RWPE1 (cell line): ENCODE data around the gene MRPS12.

Source experiments
- CTCF ChIA-PET: fragments of 350-600 bp; sonication (Branson Sonifier 250); formaldehyde crosslinking; extraction: SDS; loops from one replicate; lab custom pipeline; 2021; lab: Yijun Ruan, JAX
- POLR2A ChIA-PET: fragments of 400-600 bp; formaldehyde crosslinking; extraction: SDS; loops from one replicate; lab custom pipeline; 2020; ENCODE audit warnings: antibody characterized with exemption; ENCODE audit not compliant: low non-redundant PET; lab: Yijun Ruan, JAX
- DNase-seq: peaks from one replicate; pipeline ENCODE4 v3.0.0; 2012; ENCODE audit warnings: low spot score
- H3K27ac ChIP-seq: fragments of 450-650 bp; 2 replicates; pipeline ENCODE4 v1.5.1; 2017
- TF ChIP-seq, protein P1 (sequence below): fragments of 450-650 bp; conservative IDR thresholded peaks from 2 replicates; pipeline ENCODE4 v1.5.1; 2017; ENCODE audit warnings: low read depth, mild to moderate bottlenecking

MRPS12 gene

GRCh38 chr19:38907670-38908069, 23.1 kb upstream of the MRPS12 start:
- DNase-seq, result no peak
- CTCF ChIA-PET, result no interaction called here
- POLR2A ChIA-PET, result no interaction called here

DNA sequence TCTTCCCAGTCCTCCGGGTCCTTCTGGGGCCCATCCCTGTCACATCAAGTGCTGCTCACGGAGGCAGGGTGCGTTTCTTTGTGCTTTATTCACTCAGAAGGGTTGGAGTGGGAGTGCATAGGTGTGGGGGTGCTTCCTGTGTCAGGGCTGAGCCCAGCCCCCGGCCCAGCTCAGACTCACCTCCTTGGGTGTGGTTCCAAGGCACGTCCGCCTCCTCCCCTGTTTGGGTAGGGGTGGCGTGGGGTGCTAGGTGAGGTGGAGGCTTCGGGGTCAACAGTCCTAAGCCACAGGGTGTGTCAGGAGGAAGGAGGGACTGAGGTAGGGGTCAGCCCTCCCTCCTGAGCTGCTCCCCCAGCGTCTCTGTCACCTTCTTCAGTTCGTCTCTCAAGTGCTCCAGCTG, 21.8 kb upstream of the MRPS12 start:
- CTCF ChIA-PET, result interaction anchor here (0.6 kb wide), 2 partner anchors 45 to 136 kb away, joined by 5 read pairs; no protein-coding TSS in a partner anchor
- POLR2A ChIA-PET, result no interaction called here
- TF ChIP-seq, protein P1, sequence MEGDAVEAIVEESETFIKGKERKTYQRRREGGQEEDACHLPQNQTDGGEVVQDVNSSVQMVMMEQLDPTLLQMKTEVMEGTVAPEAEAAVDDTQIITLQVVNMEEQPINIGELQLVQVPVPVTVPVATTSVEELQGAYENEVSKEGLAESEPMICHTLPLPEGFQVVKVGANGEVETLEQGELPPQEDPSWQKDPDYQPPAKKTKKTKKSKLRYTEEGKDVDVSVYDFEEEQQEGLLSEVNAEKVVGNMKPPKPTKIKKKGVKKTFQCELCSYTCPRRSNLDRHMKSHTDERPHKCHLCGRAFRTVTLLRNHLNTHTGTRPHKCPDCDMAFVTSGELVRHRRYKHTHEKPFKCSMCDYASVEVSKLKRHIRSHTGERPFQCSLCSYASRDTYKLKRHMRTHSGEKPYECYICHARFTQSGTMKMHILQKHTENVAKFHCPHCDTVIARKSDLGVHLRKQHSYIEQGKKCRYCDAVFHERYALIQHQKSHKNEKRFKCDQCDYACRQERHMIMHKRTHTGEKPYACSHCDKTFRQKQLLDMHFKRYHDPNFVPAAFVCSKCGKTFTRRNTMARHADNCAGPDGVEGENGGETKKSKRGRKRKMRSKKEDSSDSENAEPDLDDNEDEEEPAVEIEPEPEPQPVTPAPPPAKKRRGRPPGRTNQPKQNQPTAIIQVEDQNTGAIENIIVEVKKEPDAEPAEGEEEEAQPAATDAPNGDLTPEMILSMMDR, result no peak

More at GRCh38 chr19:38907670-38908069, 23.1 kb upstream of the MRPS12 start:
- H3K27ac ChIP-seq, result peak overlapping the region; percentile 9; the same call in 1 of the 2 replicates
- TF ChIP-seq, protein P1, result no peak

DNA sequence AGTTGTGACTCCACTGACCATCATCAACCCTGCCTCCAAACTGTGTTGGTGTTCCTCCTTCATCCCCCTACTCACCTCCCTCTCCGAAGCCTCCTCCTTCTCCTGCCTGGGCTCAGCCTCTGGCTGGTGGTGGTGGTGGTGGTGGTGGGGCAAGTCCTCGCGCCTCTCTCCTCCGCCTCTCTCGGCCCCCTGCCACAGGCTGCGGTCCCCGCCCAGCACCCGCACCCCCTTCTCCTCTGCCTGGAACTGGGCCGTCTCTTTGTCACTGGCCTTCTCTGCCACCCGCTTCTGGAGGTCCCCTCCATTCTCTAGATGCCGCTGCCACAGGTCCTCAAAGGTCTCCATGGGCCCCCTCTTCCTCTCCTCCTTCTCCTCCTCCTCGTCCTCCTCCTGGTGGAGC, 20.3 kb upstream of the MRPS12 start:
- CTCF ChIA-PET, result no interaction called here
- POLR2A ChIA-PET, result no interaction called here
- no peak for DNase-seq
- no peak overlapping the region for H3K27ac ChIP-seq
- TF ChIP-seq, protein P1, result no peak

More for the DNA sequence above, 21.8 kb upstream of the MRPS12 start:
- no peak for DNase-seq
- peak overlapping the region; percentile 30; the same call in 1 of the 2 replicates for H3K27ac ChIP-seq

DNA sequence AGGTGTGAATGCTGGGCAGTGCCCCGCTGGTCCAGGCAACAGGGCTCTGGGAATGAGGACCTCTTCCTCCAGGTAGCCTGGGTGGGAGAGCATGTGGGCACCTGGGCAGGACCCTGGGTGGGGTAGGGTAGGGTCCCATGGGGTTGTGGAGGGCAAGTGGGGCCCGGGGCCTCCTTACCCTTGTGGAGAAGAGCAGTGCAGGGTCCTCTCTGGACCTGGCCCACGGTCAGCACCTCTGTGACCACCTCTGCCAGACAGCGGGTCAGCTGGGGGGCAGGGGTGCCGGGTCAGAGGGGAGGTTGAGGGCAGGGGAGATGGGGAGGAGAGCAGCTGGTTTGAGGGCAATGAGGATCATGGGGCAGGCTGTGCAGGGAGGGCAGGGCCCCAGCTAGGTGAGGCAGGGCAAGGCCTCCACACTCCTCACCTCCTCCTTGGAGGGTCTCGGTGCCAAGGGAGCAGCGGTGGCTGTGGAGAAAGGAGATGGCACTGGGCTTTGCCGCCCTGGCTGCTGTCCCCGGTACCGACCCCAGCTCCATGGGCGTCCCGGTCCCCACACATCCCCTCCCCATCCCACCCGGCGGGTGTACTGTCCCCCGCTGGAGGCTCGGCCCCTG, 19.2 kb upstream of the MRPS12 start:
- POLR2A ChIA-PET, result no interaction called here
- H3K27ac ChIP-seq, result no peak overlapping the region
- TF ChIP-seq, protein P1, result no peak
- DNase-seq, result no peak
- CTCF ChIA-PET, result no interaction called here

- TF ChIP-seq, protein P1, result no peak
- no peak for DNase-seq
- CTCF ChIA-PET, result no interaction called here
- H3K27ac ChIP-seq, result no peak overlapping the region
- POLR2A ChIA-PET, result no interaction called here
Observed at GRCh38 chr19:38912600-38913514, 17.9 kb upstream of the MRPS12 start.

DNA sequence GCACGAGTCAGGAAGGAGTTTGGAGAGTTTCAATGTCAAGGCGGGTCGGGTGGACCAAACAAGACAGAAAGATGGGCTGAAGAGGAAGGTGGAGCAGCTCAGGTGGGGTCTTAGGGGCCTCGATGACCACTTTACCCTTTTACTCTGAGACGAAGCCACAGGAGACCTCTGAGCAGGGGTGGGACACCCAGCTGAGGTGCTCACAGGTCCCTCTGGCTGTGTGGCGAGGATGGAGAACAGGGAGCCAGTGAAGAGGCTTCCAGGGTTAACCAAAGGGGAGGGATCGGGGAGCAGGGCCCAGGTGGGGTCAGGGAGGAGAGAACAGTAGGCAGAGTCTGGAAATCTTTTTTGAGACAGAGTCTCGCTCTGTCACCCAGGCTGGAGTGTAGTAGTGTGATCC, 16.8 kb upstream of the MRPS12 start:
- H3K27ac ChIP-seq, result no peak overlapping the region
- TF ChIP-seq, protein P1, result no peak
- ChIA-PET POLR2A (no interaction called here), CTCF (no interaction called here)
- no peak for DNase-seq
